ENCODE measurements around the gene ST3GAL4. TPM values are rescaled to one million over a fixed set of nuclear protein-coding genes. Genes with fewer than 3 reads are reported as not detected.
A peak's percentile ranks its signal among the peaks of the same experiment; 100 is the strongest.

The ST3GAL4 gene
- total RNA-seq, 2 donors from 2014 or later, result 29.2 to 192 TPM

- no peak for TF ChIP-seq CTCF (IDR thresholded peaks at IDR 0.05)
- TF ChIP-seq POLR2AphosphoS5 (IDR thresholded peaks at IDR 0.05), result no peak
- no peak for TF ChIP-seq POLR2A (IDR thresholded peaks at IDR 0.05)
- H3K4me1 ChIP-seq (replicated peaks), result no peaks in the 10 kb centered on the region
Observed at GRCh38 chr11:126358763-126359160, 3.3 kb downstream of the ST3GAL4 start.

DNA sequence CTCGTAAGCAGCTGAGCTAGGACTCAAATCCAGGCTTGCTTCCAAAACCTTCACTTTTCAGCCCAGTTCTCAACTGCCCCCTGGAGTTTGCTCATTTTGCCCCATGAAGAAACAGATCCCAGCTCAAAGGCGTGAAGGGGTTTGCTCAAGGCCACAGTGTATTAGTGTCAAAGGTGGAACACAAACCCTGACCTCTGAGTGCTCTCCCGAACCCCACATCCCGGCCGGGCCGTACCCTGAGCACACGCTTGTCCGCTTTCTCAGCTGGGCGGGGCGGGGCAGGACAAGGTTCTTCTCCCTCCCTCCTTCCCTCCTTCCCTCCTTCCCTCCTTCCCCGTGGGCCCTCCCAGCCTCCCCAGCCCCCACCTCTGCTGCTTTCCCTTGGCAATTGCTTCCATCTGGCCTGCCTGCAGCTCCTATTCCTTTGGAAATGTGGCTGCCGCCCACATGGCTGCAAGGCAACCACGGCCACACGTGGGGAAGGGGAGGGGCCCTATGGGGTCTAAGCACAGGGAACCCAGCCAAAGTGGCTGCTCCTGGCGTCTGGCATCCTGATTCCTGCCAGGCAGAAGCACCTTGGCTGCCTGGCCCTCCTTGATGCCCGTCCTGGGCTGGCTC is 4.1 kb downstream of the ST3GAL4 start:
- H3K36me3 ChIP-seq, result no peaks in the 10 kb centered on the region
- no peaks in the 10 kb centered on the region for H3K27me3 ChIP-seq (replicated peaks; ENCODE audit: insufficient read depth)
- H3K27ac ChIP-seq, result peak overlapping the region in 1 of 2 donors; percentile 50
- TF ChIP-seq POLR2A (IDR thresholded peaks at IDR 0.05) (no peak), POLR2AphosphoS5 (IDR thresholded peaks at IDR 0.05) (peak; percentile 18), CTCF (IDR thresholded peaks at IDR 0.05) (no peak)
- DNase-seq (ENCODE audit: low spot score), result peak; percentile 16
- no peaks in the 10 kb centered on the region for H3K4me1 ChIP-seq (replicated peaks)
- 25% methylated on average over 16 of the region's 16 CpGs for WGBS
- intact Hi-C loops (cut with DNase I), result loop anchor here (5.0 kb wide), 2 partner anchors 42 to 58 kb away; no protein-coding TSS in a partner anchor
- no peak overlapping the region for H3K4me3 ChIP-seq
- H3K9me3 ChIP-seq, result no peaks in the 10 kb centered on the region

More at GRCh38 chr11:126358763-126359160, 3.3 kb downstream of the ST3GAL4 start:
- peak overlapping the region; percentile 18 to 50 for H3K27ac ChIP-seq
- DNase-seq (ENCODE audit: low spot score), result no peak
- intact Hi-C loops (cut with DNase I), result loop anchor here (5.0 kb wide), 2 partner anchors 41 to 59 kb away; no protein-coding TSS in a partner anchor
- H3K27me3 ChIP-seq (replicated peaks; ENCODE audit: insufficient read depth), result no peaks in the 10 kb centered on the region
- H3K36me3 ChIP-seq, result no peaks in the 10 kb centered on the region
- WGBS, result 62% methylated on average over 2 of the region's 2 CpGs
- H3K4me3 ChIP-seq, result no peak overlapping the region
- H3K9me3 ChIP-seq, result no peaks in the 10 kb centered on the region

- Histone ChIP-seq H3K4me3 (no peak overlapping the region), H3K4me1 (replicated peaks) (no peaks in the 10 kb centered on the region), H3K27me3 (replicated peaks; ENCODE audit: insufficient read depth) (no peaks in the 10 kb centered on the region), H3K9me3 (no peaks in the 10 kb centered on the region), H3K27ac (peak overlapping the region in 1 of 2 donors; percentile 50), H3K36me3 (no peaks in the 10 kb centered on the region)
- intact Hi-C loops (cut with DNase I), result no loop called here
- WGBS, result 71% methylated on average over 8 of the region's 8 CpGs
- TF ChIP-seq POLR2A (IDR thresholded peaks at IDR 0.05) (no peak), POLR2AphosphoS5 (IDR thresholded peaks at IDR 0.05) (no peak), CTCF (IDR thresholded peaks at IDR 0.05) (no peak)
- DNase-seq (ENCODE audit: low spot score), result no peak
Observed at GRCh38 chr11:126360049-126360446, 4.6 kb downstream of the ST3GAL4 start.

- Histone ChIP-seq H3K27me3 (replicated peaks; ENCODE audit: insufficient read depth) (no peaks in the 10 kb centered on the region), H3K4me3 (no peak overlapping the region), H3K27ac (no peak overlapping the region), H3K4me1 (replicated peaks) (peaks cover 5% of the 10 kb centered on the region), H3K36me3 (no peaks in the 10 kb centered on the region), H3K9me3 (no peaks in the 10 kb centered on the region)
- intact Hi-C loops (cut with DNase I), result no loop called here
- WGBS, result 82% methylated on average over 5 of the region's 5 CpGs
- DNase-seq (ENCODE audit: low spot score), result no peak
- no peak for TF ChIP-seq POLR2AphosphoS5 (IDR thresholded peaks at IDR 0.05)
- no peak for TF ChIP-seq POLR2A (IDR thresholded peaks at IDR 0.05)
- no peak for TF ChIP-seq CTCF (IDR thresholded peaks at IDR 0.05)
Observed at GRCh38 chr11:126361400-126361799, 5.9 kb downstream of the ST3GAL4 start.
